ENCODE results near the gene SARDH.

DNA sequence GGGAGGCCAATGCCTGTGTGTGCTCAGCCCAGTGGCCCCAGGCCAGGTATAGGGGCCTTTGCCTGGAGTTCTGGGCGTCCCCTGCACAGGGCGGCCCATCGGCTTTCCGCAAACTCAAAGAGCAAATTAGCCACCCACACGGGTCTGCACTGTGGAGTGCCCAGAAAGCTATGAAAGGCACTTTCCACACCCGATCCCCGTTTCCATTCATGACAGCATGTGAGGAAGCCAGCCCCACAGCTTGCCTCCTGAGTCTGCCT is 96.8 kb downstream of the SARDH start:
- TF ChIP-seq, protein P1, sequence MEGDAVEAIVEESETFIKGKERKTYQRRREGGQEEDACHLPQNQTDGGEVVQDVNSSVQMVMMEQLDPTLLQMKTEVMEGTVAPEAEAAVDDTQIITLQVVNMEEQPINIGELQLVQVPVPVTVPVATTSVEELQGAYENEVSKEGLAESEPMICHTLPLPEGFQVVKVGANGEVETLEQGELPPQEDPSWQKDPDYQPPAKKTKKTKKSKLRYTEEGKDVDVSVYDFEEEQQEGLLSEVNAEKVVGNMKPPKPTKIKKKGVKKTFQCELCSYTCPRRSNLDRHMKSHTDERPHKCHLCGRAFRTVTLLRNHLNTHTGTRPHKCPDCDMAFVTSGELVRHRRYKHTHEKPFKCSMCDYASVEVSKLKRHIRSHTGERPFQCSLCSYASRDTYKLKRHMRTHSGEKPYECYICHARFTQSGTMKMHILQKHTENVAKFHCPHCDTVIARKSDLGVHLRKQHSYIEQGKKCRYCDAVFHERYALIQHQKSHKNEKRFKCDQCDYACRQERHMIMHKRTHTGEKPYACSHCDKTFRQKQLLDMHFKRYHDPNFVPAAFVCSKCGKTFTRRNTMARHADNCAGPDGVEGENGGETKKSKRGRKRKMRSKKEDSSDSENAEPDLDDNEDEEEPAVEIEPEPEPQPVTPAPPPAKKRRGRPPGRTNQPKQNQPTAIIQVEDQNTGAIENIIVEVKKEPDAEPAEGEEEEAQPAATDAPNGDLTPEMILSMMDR (IDR thresholded peaks at IDR 0.05; ENCODE audit: low read depth, low read length, poor library complexity, severe bottlenecking) = no peak
- no peak for TF ChIP-seq EZH2phosphoT487 (IDR thresholded peaks at IDR 0.05; ENCODE audit: borderline replicate concordance, low read length)
